GM21528 (cell line): ENCODE measurements around the gene COLGALT1.
"Not testable (repeated sequence)": the region's sequence is repeated elsewhere in the genome, so short reads cannot be mapped to it uniquely, and the experiment has no call there.

Experiments
- ATAC-seq: cut with Tn5 transposase; IDR thresholded peaks from one replicate; pipeline ENCODE4 v1.9.1; 2021; ENCODE audit warnings: mild to moderate bottlenecking, moderate library complexity; ENCODE audit not compliant: unreplicated experiment, low FRiP score

The COLGALT1 gene

GRCh38 chr19:17532116-17532515 lies 23.3 kb upstream of the COLGALT1 start:
- no peak for ATAC-seq

GRCh38 chr19:17532557-17532956 lies 22.9 kb upstream of the COLGALT1 start:
- no peak for ATAC-seq

DNA sequence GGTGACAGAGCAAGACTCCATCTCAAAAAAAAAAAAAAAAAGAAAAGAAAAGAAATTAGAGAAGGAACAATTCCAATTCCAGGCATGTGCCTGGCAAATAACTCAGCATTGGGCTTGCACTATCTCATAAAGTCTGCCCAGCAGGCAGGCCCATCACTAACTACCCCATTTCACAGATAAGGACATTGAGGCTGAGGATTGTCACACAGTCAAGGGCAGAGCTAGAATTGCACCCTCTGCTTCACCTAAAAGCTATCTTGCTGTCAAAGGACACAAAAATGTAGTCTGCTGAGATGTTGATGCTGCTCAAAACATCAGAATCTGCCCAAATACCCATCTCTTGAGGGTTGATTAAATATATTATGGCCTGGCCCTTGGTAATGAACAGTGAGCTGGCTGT lies 20.7 kb upstream of the COLGALT1 start:
- ATAC-seq = no peak

GRCh38 chr19:17536955-17537354 lies 18.5 kb upstream of the COLGALT1 start:
- no peak for ATAC-seq

DNA sequence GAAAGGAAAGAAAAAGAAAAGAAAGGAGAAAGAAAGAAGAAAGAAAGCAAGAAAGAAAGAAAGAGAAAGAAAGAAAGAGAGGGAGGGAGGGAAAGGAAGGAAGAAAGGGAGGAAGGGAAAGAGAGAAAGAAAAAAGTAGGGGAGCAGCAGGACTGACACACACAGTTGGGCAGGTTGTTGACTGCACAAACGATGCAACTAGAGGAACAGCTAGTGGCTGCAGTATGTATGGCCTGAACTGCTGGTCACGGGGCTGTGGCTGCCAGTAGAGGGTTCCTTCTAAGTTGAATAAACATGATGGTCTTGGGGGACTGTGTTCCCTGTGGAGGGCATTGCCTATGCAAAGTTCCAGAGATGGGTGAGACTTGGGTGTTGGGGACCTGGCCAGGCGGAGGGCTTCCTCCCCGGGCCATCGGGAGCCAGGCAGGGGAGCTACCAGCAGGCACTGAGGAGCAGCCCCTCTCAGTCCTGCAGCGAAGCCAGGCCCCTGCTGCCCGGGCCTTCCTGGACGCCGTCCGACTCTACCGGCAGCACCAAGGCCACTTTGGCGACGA lies 16.7 kb upstream of the COLGALT1 start:
- peak; percentile 9 for ATAC-seq

- ATAC-seq = peak; percentile 66
These were observed 16.0 kb upstream of the COLGALT1 start for GRCh38 chr19:17539238-17540117.

- no peak for ATAC-seq
These were observed 15.3 kb upstream of the COLGALT1 start for GRCh38 chr19:17540174-17540573.

DNA sequence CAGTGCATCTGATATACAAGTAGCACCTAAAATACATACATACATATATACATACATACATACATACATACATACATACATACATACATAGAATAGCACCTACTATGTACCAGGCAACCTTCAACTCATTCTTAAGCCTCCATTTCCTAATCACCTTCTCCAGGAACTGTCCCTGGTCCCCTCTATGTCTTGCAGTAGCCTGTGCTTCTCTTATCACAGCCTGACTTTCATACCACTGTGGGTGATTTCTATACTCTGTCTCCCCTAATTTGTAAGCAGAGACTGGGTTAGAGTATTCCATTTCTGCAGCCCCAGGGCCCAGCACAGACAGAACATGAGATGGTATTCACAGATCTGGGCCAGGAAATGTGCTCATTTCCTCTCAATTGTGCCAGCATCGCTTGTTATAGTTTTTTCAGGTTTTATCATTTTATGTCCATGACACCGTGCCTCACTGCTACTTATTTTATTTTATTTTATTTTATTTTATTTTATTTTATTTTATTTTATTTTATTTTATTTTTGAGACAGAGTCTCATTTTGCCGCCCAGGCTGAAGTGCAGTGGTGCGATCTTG lies 14.2 kb upstream of the COLGALT1 start:
- no peak for ATAC-seq

GRCh38 chr19:17542042-17542441 lies 13.4 kb upstream of the COLGALT1 start:
- no peak for ATAC-seq

- no peak for ATAC-seq
These were observed 12.5 kb upstream of the COLGALT1 start for GRCh38 chr19:17542793-17543582.

GRCh38 chr19:17543986-17544385 lies 11.5 kb upstream of the COLGALT1 start:
- no peak for ATAC-seq

GRCh38 chr19:17544418-17544817 lies 11.0 kb upstream of the COLGALT1 start:
- no peak for ATAC-seq

DNA sequence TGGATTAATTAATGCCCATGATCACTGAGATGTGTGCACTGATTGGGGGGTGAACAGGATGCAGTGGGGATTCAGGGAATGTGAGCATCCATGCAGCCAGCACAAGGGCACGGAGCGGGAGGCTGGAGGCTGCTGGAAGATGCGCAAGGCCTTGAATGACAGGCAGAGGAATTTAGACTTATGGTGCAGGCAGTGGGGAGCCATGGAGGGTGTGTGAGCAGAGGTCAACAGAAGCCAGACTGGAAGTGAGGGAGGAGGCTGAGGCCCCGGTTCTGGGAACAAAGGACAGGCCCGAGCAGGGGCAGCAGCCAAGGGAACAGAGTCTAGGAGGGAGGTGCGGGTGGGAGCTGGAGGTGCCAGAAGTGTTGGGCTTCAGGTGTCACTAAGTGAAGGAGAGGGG lies 7.3 kb upstream of the COLGALT1 start:
- no peak for ATAC-seq

- no peak for ATAC-seq
These were observed 6.2 kb upstream of the COLGALT1 start for GRCh38 chr19:17549085-17549740.

- ATAC-seq = no peak
These were observed 5.3 kb upstream of the COLGALT1 start for GRCh38 chr19:17550076-17550667.

- ATAC-seq = not testable (repeated sequence)
These were observed 2.7 kb upstream of the COLGALT1 start for GRCh38 chr19:17552735-17553134.

DNA sequence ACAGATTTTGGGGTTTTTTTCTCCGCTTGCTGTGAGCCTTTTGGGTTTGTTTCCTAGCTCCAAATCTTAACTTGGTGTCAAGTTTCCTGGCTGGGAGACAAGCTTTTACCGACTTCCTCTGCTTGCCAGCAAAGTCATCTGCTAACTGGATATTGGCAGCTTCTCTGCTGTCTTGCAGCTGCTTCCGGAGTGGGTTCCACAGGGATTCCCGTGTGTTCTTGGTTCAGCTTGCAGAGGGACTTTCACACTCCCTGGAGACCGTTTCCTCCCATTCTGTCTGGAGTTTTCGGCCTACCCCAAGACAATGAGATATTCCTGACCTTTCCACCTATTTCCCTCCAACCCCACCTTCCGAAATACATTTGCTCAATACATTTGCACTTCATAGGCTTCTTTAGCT lies 2.2 kb upstream of the COLGALT1 start:
- ATAC-seq = no peak

DNA sequence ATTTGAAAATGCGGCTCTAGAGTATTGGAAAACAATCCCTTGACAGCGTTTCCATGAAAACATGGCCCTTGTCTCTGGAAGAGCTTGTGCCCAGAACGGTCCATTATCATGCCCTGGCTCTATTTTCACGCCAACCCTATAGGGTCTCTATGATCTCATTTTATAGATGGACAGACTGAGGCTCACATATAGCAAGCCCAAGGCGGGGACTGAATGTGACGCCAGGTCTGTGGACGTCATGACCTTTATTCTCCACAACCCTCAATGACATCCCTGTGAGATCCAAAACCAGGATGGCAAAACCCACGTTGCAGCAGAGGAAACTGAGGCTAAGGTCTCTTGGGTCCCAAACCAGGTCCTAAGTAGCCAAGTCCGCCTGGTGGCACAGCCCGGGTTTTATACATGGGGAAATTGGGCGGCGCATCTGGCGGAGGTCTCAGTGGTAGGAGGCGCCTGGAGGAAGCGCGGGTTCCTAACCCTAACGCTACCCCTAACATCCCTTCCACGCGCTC lies 425 bp upstream of the COLGALT1 start:
- no peak for ATAC-seq

DNA sequence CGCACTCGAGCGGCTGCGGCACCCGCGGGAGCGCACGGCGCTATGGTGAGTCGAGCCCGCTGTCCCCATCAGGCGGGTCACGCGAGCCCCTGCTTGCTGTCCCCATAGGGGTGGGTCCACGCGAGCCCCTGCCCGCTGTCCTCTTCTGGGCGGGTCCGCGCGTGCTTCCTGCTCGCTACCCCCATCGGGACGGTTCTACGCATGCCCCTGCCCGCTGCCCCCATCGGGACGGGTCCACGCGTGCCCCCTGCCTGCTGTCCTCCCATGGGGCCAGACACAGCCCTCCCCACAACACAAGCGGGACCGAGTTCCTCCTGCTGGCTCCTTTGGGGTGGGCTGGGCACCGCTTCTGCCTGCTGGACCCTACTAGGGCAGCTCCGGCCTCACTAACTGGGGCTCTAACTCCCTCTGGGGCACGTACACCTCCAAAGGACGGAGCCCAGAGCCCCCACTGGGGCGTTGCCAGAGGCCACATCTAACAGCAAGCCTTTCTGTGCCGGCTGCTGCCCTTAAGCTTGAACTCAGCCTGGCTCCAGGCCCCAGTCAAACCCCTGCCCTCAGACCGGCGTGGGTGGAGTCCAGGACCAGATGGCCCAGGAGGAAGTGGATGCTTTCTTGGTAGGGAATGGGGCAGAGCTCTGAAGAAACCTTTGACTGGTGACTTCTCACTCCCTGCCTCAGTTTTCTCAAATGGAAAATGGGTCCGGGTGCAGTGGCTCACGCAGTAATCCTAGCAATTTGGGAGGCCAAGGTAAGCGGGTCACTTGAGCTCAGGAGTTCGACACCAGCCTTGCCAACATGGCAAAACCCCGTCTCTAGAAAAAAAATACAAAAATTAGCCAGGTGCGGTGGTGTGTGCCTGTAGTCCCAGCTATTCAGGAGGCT lies 722 bp downstream of the COLGALT1 start:
- ATAC-seq = peak; percentile 36
